AG04449 (cell line): ENCODE data around the gene ADAM17.

Experiments
- CTCF ChIA-PET: fragments of 350-600 bp; formaldehyde crosslinking; extraction: SDS; loops from one replicate; lab custom pipeline; 2021; ENCODE audit warnings: antibody characterized with exemption; lab: Yijun Ruan, JAX
- POLR2A ChIA-PET: fragments of 400-600, 350-600 bp; formaldehyde crosslinking; extraction: SDS; loops from one replicate; lab custom pipeline; 2020; ENCODE audit warnings: antibody characterized with exemption, inconsistent platforms; lab: Yijun Ruan, JAX
- DNase-seq: peaks from one replicate; pipeline ENCODE4 v3.0.0-alpha.2; 2010; ENCODE audit warnings: low read depth, low spot score
- H3K4me3 ChIP-seq: 2 replicates; pipeline ENCODE4 v1.5.1; 2011; ENCODE audit warnings: low read depth, mild to moderate bottlenecking, control low read depth, low read length
- CTCF ChIP-seq: IDR thresholded peaks from one replicate; pipeline ENCODE4 v1.5.1; 2011; ENCODE audit warnings: mild to moderate bottlenecking, moderate library complexity, low read length, control low read depth, inconsistent platforms; ENCODE audit not compliant: insufficient read depth; ENCODE audit errors: missing control alignments

ADAM17 gene

GRCh38 chr2:9582624-9583023 is 27.0 kb upstream of the ADAM17 start:
- no peak overlapping the region for H3K4me3 ChIP-seq
- POLR2A ChIA-PET = no interaction called here
- DNase-seq = no peak
- TF ChIP-seq CTCF = no peak
- CTCF ChIA-PET = interaction anchor here (0.9 to 1.2 kb wide), 2 partner anchors 8 to 28 kb away, joined by 3 read pairs; no protein-coding TSS in a partner anchor

- no peak overlapping the region for H3K4me3 ChIP-seq
- ChIA-PET POLR2A (interaction anchor here (0.9 kb wide), 1 partner anchor 16 kb away, joined by 5 read pairs; no protein-coding TSS in a partner anchor), CTCF (interaction anchor here (1.8 kb wide), 1 partner anchor 14 kb away, joined by 6 read pairs; no protein-coding TSS in a partner anchor)
- no peak for TF ChIP-seq CTCF
- no peak for DNase-seq
These were observed 23.0 kb upstream of the ADAM17 start for GRCh38 chr2:9578467-9579235.

DNA sequence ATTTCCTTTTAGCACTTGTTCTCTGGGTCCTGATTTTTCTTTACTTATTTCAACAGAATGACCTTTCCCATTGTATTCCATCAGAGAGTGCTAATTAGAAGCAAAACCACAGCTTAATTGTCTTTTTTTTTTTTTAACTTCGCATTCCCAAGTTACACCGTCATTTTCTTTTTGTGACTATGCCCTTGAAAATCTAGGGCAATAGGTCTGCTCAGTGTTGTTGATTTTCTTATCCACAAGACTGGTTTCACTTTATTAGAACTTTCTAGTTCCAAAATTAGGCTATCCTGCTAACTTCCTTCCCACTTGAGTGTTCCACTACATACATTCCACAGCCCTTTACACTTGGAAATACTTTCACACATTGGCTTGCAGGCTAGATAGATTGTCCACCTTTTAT is 18.7 kb upstream of the ADAM17 start:
- no peak for DNase-seq
- ChIA-PET POLR2A (no interaction called here), CTCF (interaction anchor here (0.9 to 2.9 kb wide), 4 partner anchors 9 to 196 kb away, joined by 3 to 8 read pairs (median 4); no protein-coding TSS in a partner anchor)
- no peak overlapping the region for H3K4me3 ChIP-seq
- TF ChIP-seq CTCF = no peak

DNA sequence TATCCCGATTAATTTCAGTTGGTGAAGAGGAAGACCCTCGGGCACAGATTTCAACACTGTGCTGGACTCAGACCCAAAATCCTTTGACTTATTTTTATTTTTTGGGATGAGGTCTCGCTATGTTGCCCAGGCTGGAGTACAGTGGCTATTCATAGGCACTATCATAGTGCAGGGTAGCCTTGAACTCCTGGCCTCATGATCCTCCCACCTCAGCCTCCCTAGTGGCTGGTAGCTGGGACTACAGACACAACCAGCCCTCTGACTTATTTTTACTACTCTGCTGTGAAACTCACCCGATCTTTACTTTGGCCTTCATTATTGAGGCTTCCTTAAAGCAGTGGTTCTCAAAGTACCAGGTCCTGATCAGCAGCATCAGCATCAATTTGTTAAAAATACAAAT is 18.2 kb upstream of the ADAM17 start:
- no peak for DNase-seq
- POLR2A ChIA-PET = no interaction called here
- peak; percentile 6 for TF ChIP-seq CTCF
- CTCF ChIA-PET = interaction anchor here (1.4 to 2.9 kb wide), 2 partner anchors 18 to 197 kb away, joined by 4 to 8 read pairs; partner anchors contain the start of gene ADAM17
- H3K4me3 ChIP-seq = no peak overlapping the region

DNA sequence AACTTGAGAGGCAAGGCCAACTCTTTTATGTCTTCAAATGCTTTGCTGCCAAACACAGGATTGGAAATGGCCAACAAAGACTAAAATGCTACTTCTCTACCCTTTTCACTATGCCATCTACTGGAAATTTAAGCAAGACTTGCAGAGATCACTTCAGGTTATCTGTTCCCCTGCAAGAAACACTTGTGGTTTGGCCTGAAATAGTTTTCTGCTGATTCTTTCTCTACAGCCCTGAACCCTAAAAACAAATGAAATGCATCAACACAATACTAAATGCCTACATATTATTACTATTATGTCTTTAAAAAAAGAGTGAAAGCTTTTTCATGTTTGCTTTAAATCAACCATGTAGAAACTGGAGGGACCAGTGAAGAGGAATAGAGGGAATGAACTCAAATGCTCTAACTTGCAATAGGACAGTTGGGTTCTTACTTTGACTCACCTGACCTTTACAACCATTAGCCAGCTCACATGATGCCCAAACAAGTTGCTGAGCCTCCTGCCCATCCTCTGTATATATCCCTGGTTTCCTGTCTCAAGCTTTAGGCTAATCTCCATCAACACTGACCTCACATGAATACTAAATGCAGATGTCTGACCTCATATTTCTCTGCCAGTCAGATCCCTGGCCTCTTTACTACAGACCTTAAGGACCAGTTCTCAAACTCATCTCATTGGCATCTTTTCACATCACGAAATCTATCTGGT is 17.5 kb upstream of the ADAM17 start:
- TF ChIP-seq CTCF = no peak
- no peak for DNase-seq
- ChIA-PET CTCF (interaction anchor here (1.0 to 1.4 kb wide), 2 partner anchors 17 to 197 kb away, joined by 4 read pairs; partner anchors contain the start of gene ADAM17), POLR2A (no interaction called here)
- H3K4me3 ChIP-seq = no peak overlapping the region
